Measurements from ENCODE around the gene TRIM42. TPM values are rescaled to one million over a fixed set of nuclear protein-coding genes. Genes with fewer than 3 reads are reported as not detected.

The TRIM42 gene
- polyA plus RNA-seq, 4 donors: not detected

DNA sequence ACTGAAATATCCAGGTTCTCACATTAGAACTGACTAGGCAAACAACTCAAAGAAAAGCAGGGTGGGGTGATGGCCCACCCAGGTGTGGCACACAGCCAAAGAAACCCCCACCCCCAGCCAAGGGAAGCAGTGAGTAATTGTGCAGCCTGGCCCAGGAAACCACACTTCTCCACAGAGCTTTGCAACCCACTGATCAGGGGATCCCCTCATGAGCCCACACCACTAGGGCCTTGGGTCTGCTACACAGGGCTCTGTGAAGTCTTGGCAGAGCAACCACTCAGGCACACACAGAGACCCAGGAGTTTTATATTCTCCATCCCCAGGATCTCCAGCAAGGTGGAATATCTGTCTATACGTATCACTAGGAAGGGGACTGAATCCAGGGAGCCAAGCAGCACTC lies 22.2 kb upstream of the TRIM42 start:
- Histone ChIP-seq H3K9me3 (ENCODE audit: control insufficient read depth in 2 of 2, insufficient read depth in 1 of 2, low read depth in 1 of 2, low read length in 1 of 2) (peaks cover 0 to 4% of the 10 kb centered on the region in 2 donors), H3K27me3 (ENCODE audit: control insufficient read depth in 3 of 3, insufficient read depth in 3 of 3, low read length in 3 of 3) (peaks cover 0 to 2% (median 0%) of the 10 kb centered on the region in 3 donors)

GRCh38 chr3:140664111-140664510 lies 13.8 kb upstream of the TRIM42 start:
- Histone ChIP-seq H3K36me3 (ENCODE audit: control insufficient read depth in 3 of 3, insufficient read depth in 2 of 3, low read depth in 1 of 3, low read length in 3 of 3) (no peaks in the 10 kb centered on the region), H3K27me3 (ENCODE audit: control insufficient read depth in 3 of 3, insufficient read depth in 3 of 3, low read length in 3 of 3) (no peaks in the 10 kb centered on the region), H3K27ac (ENCODE audit: low read depth in 1 of 3, low read length in 2 of 3) (no peak overlapping the region), H3K4me3 (ENCODE audit: low read depth in 1 of 3, low read length in 3 of 3) (no peak overlapping the region), H3K9me3 (ENCODE audit: control insufficient read depth in 2 of 2, insufficient read depth in 1 of 2, low read depth in 1 of 2, low read length in 1 of 2) (peaks cover 0 to 3% of the 10 kb centered on the region in 2 donors), H3K4me1 (ENCODE audit: control insufficient read depth in 3 of 3, insufficient read depth in 2 of 3, low read depth in 1 of 3, low read length in 2 of 3) (no peaks in the 10 kb centered on the region)
- WGBS, 3 donors: 59 to 66% (median 61%) methylated on average over 5 of the region's 5 CpGs
- FAIRE-seq (no peak), DNase-seq (no peak)

More for the DNA sequence above, 22.2 kb upstream of the TRIM42 start:
- 86 to 100% (median 92%) methylated on average over 1 of the region's 1 CpG for WGBS, 3 donors
- H3K36me3 ChIP-seq (ENCODE audit: control insufficient read depth in 3 of 3, insufficient read depth in 2 of 3, low read depth in 1 of 3, low read length in 3 of 3): no peaks in the 10 kb centered on the region
- H3K4me3 ChIP-seq (ENCODE audit: low read depth in 1 of 3, low read length in 3 of 3): no peak overlapping the region
- H3K27ac ChIP-seq (ENCODE audit: low read depth in 1 of 3, low read length in 2 of 3): no peak overlapping the region
- DNase-seq (no peak), FAIRE-seq (no peak)
- H3K4me1 ChIP-seq (ENCODE audit: control insufficient read depth in 3 of 3, insufficient read depth in 2 of 3, low read depth in 1 of 3, low read length in 2 of 3): no peaks in the 10 kb centered on the region

- DNase-seq (no peak), FAIRE-seq (no peak)
- Histone ChIP-seq H3K27me3 (ENCODE audit: control insufficient read depth in 3 of 3, insufficient read depth in 3 of 3, low read length in 3 of 3) (no peaks in the 10 kb centered on the region), H3K9me3 (ENCODE audit: control insufficient read depth in 2 of 2, insufficient read depth in 1 of 2, low read depth in 1 of 2, low read length in 1 of 2) (no peaks in the 10 kb centered on the region), H3K4me1 (ENCODE audit: control insufficient read depth in 3 of 3, insufficient read depth in 2 of 3, low read depth in 1 of 3, low read length in 2 of 3) (no peaks in the 10 kb centered on the region), H3K27ac (ENCODE audit: low read depth in 1 of 3, low read length in 2 of 3) (no peak overlapping the region), H3K36me3 (ENCODE audit: control insufficient read depth in 3 of 3, insufficient read depth in 2 of 3, low read depth in 1 of 3, low read length in 3 of 3) (no peaks in the 10 kb centered on the region), H3K4me3 (ENCODE audit: low read depth in 1 of 3, low read length in 3 of 3) (no peak overlapping the region)
- WGBS, 3 donors: 93 to 96% (median 95%) methylated on average over 27 of the region's 27 CpGs
These were observed 4.7 kb downstream of the TRIM42 start for GRCh38 chr3:140682586-140682985.

DNA sequence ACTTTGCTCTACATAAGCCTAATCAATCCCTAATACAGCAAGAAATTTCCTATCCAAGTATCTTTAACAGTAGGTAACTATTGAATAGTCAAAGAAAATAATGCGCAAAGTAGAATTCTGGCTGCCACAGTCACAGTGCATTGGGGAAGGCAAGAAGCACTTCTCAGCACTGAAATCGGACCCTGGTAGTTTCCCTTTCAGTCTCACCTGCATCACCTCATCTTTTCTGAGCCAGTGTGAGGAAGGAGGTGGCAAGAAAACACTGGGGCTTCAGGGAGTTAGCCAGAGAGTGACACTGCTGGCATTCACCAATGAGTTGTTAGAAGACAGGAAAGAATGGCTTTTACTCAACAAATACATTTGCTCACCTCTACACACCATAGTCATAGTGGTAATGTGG lies 8.3 kb downstream of the TRIM42 start:
- no peaks in the 10 kb centered on the region for H3K36me3 ChIP-seq (ENCODE audit: control insufficient read depth in 3 of 3, insufficient read depth in 2 of 3, low read depth in 1 of 3, low read length in 3 of 3)
- H3K4me3 ChIP-seq (ENCODE audit: low read depth in 1 of 3, low read length in 3 of 3): no peak overlapping the region
- DNase-seq: no peak
- no peak for FAIRE-seq
- no peak overlapping the region for H3K27ac ChIP-seq (ENCODE audit: low read depth in 1 of 3, low read length in 2 of 3)
- H3K9me3 ChIP-seq (ENCODE audit: control insufficient read depth in 2 of 2, insufficient read depth in 1 of 2, low read depth in 1 of 2, low read length in 1 of 2): no peaks in the 10 kb centered on the region
- H3K27me3 ChIP-seq (ENCODE audit: control insufficient read depth in 3 of 3, insufficient read depth in 3 of 3, low read length in 3 of 3): no peaks in the 10 kb centered on the region
- no peaks in the 10 kb centered on the region for H3K4me1 ChIP-seq (ENCODE audit: control insufficient read depth in 3 of 3, insufficient read depth in 2 of 3, low read depth in 1 of 3, low read length in 2 of 3)
- 66 to 81% (median 73%) methylated on average over 2 of the region's 2 CpGs for WGBS, 3 donors

GRCh38 chr3:140686948-140687347 lies 9.1 kb downstream of the TRIM42 start:
- Histone ChIP-seq H3K27me3 (ENCODE audit: control insufficient read depth in 3 of 3, insufficient read depth in 3 of 3, low read length in 3 of 3) (no peaks in the 10 kb centered on the region), H3K36me3 (ENCODE audit: control insufficient read depth in 3 of 3, insufficient read depth in 2 of 3, low read depth in 1 of 3, low read length in 3 of 3) (no peaks in the 10 kb centered on the region), H3K27ac (ENCODE audit: low read depth in 1 of 3, low read length in 2 of 3) (no peak overlapping the region), H3K4me3 (ENCODE audit: low read depth in 1 of 3, low read length in 3 of 3) (no peak overlapping the region), H3K4me1 (ENCODE audit: control insufficient read depth in 3 of 3, insufficient read depth in 2 of 3, low read depth in 1 of 3, low read length in 2 of 3) (no peaks in the 10 kb centered on the region), H3K9me3 (ENCODE audit: control insufficient read depth in 2 of 2, insufficient read depth in 1 of 2, low read depth in 1 of 2, low read length in 1 of 2) (no peaks in the 10 kb centered on the region)
- DNase-seq (no peak), FAIRE-seq (no peak)
- WGBS, 3 donors: 80 to 87% (median 84%) methylated on average over 2 of the region's 2 CpGs

GRCh38 chr3:140695361-140696061 lies 17.6 kb downstream of the TRIM42 start:
- WGBS, 3 donors: 50 to 56% (median 52%) methylated on average over 5 of the region's 5 CpGs
- Histone ChIP-seq H3K27me3 (ENCODE audit: control insufficient read depth in 3 of 3, insufficient read depth in 3 of 3, low read length in 3 of 3) (no peaks in the 10 kb centered on the region), H3K4me3 (ENCODE audit: low read depth in 1 of 3, low read length in 3 of 3) (no peak overlapping the region), H3K4me1 (ENCODE audit: control insufficient read depth in 3 of 3, insufficient read depth in 2 of 3, low read depth in 1 of 3, low read length in 2 of 3) (no peaks in the 10 kb centered on the region), H3K27ac (ENCODE audit: low read depth in 1 of 3, low read length in 2 of 3) (no peak overlapping the region), H3K9me3 (ENCODE audit: control insufficient read depth in 2 of 2, insufficient read depth in 1 of 2, low read depth in 1 of 2, low read length in 1 of 2) (no peaks in the 10 kb centered on the region), H3K36me3 (ENCODE audit: control insufficient read depth in 3 of 3, insufficient read depth in 2 of 3, low read depth in 1 of 3, low read length in 3 of 3) (no peaks in the 10 kb centered on the region)
- no peak for DNase-seq
- no peak for FAIRE-seq

GRCh38 chr3:140699516-140700231 lies 21.8 kb downstream of the TRIM42 start:
- Histone ChIP-seq H3K4me1 (ENCODE audit: control insufficient read depth in 3 of 3, insufficient read depth in 2 of 3, low read depth in 1 of 3, low read length in 2 of 3) (no peaks in the 10 kb centered on the region), H3K27ac (ENCODE audit: low read depth in 1 of 3, low read length in 2 of 3) (no peak overlapping the region), H3K27me3 (ENCODE audit: control insufficient read depth in 3 of 3, insufficient read depth in 3 of 3, low read length in 3 of 3) (no peaks in the 10 kb centered on the region), H3K9me3 (ENCODE audit: control insufficient read depth in 2 of 2, insufficient read depth in 1 of 2, low read depth in 1 of 2, low read length in 1 of 2) (no peaks in the 10 kb centered on the region), H3K36me3 (ENCODE audit: control insufficient read depth in 3 of 3, insufficient read depth in 2 of 3, low read depth in 1 of 3, low read length in 3 of 3) (no peaks in the 10 kb centered on the region), H3K4me3 (ENCODE audit: low read depth in 1 of 3, low read length in 3 of 3) (no peak overlapping the region)
- WGBS, 3 donors: 14 to 54% (median 26%) methylated on average over 3 of the region's 3 CpGs
- FAIRE-seq (no peak), DNase-seq (no peak)

DNA sequence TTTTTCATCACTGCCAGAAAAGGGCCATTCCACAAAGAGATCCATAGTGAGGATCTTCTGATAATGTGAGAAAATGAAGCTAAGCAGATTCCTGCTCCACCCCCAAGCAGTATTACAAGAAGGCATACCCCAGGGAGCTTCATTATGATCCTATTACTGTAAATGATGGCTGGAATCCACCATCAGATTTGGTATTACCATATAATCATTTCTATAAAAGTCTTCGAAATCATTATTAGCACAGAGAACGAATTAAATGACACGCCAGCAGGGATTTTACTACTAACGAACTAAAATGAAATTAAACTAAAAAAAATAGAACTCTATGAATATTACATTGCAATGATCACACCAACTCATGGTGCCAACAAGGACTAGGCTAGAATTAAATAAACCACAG lies 24.4 kb downstream of the TRIM42 start:
- Histone ChIP-seq H3K27me3 (ENCODE audit: control insufficient read depth in 3 of 3, insufficient read depth in 3 of 3, low read length in 3 of 3) (no peaks in the 10 kb centered on the region), H3K9me3 (ENCODE audit: control insufficient read depth in 2 of 2, insufficient read depth in 1 of 2, low read depth in 1 of 2, low read length in 1 of 2) (peaks cover 0 to 6% of the 10 kb centered on the region in 2 donors), H3K27ac (ENCODE audit: low read depth in 1 of 3, low read length in 2 of 3) (no peak overlapping the region), H3K36me3 (ENCODE audit: control insufficient read depth in 3 of 3, insufficient read depth in 2 of 3, low read depth in 1 of 3, low read length in 3 of 3) (no peaks in the 10 kb centered on the region), H3K4me3 (ENCODE audit: low read depth in 1 of 3, low read length in 3 of 3) (no peak overlapping the region), H3K4me1 (ENCODE audit: control insufficient read depth in 3 of 3, insufficient read depth in 2 of 3, low read depth in 1 of 3, low read length in 2 of 3) (no peaks in the 10 kb centered on the region)
- no peak for FAIRE-seq
- DNase-seq: no peak
- WGBS, 3 donors: 89 to 94% (median 90%) methylated on average over 4 of the region's 4 CpGs

Data from small intestine (tissue), 7 donors.